ENCODE measurements around the gene PPP1R7.

The PPP1R7 gene

DNA sequence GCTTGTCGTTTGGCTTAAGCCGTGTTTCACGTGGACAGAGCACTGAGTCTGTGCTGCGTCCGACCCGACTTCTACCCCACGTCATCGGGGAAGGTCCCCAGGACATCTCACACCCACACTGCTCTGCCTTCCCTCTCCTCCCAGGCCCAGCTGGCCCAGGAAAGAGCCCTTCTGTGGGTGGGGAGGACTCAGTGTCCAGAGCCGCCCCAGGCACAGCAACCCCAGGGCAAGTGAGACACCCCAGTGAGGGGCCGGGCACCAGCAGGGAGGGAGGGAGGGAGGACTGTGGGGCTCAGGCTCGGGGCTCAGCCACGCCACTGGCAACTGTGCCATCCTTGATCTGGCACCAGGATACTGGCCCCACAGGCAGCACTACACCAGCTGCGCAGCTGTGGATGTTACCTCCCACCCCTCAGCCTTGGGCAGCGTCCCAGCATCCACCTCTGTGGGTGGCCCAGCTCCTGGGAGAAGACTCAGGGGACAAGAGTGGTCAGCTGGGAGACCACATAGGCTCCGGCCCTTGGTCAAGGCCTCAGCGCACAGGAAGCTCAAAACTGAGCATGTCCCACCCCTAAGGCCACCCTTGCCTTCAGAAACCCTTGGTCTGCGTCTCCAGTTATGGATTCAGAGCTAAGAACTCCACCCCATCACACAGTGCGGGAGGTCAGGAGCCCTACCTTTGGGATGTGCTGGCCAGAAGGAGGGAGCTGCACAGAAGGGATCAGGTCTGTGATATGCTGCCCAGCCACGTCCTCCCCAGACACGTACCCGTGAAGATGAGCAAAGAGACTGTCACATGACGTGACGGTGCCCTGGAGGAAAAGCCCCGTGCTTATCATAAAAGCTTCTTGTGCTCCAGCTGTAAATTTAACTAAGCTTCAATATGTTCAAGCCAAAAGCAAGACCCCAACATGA is 12.7 kb upstream of the PPP1R7 start:
- Histone ChIP-seq H3K4me3 (ENCODE audit: low read depth in 1 of 2, low read length in 1 of 2) (no peak overlapping the region), H3K4me1 (ENCODE audit: control insufficient read depth in 1 of 2, insufficient read depth in 1 of 2, low read depth in 1 of 2, low read length in 1 of 2) (no peaks in the 10 kb centered on the region), H3K9me3 (no peaks in the 10 kb centered on the region), H3K27ac (no peak overlapping the region), H3K27me3 (no peaks in the 10 kb centered on the region), H3K36me3 (peaks cover 17% of the 10 kb centered on the region)
- TF ChIP-seq, protein P1, sequence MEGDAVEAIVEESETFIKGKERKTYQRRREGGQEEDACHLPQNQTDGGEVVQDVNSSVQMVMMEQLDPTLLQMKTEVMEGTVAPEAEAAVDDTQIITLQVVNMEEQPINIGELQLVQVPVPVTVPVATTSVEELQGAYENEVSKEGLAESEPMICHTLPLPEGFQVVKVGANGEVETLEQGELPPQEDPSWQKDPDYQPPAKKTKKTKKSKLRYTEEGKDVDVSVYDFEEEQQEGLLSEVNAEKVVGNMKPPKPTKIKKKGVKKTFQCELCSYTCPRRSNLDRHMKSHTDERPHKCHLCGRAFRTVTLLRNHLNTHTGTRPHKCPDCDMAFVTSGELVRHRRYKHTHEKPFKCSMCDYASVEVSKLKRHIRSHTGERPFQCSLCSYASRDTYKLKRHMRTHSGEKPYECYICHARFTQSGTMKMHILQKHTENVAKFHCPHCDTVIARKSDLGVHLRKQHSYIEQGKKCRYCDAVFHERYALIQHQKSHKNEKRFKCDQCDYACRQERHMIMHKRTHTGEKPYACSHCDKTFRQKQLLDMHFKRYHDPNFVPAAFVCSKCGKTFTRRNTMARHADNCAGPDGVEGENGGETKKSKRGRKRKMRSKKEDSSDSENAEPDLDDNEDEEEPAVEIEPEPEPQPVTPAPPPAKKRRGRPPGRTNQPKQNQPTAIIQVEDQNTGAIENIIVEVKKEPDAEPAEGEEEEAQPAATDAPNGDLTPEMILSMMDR (IDR thresholded peaks at IDR 0.05) = no peak

DNA sequence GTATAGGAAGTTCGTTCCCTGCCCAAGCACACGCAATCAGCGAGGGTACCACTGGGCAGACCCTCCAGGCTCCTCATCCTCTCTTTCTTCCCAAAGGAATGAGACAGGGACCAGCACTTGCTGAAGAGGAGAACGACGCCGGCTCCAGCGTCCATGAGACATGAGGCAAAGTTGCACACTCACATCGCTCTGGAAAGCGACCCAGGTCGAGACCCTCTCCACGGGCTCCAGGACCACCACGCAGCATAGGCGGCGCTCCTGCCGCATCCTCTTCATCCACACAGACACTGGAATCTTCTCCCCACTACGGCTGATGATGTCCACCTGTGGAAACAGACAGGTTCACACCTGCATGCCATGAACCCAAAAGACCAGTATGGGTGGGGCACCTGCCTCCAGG is 11.8 kb upstream of the PPP1R7 start:
- Histone ChIP-seq H3K36me3 (peaks cover 17% of the 10 kb centered on the region), H3K4me3 (ENCODE audit: low read depth in 1 of 2, low read length in 1 of 2) (no peak overlapping the region), H3K27me3 (no peaks in the 10 kb centered on the region), H3K9me3 (no peaks in the 10 kb centered on the region), H3K4me1 (ENCODE audit: control insufficient read depth in 1 of 2, insufficient read depth in 1 of 2, low read depth in 1 of 2, low read length in 1 of 2) (no peaks in the 10 kb centered on the region), H3K27ac (no peak overlapping the region)
- TF ChIP-seq, protein P1 (IDR thresholded peaks at IDR 0.05) = no peak

DNA sequence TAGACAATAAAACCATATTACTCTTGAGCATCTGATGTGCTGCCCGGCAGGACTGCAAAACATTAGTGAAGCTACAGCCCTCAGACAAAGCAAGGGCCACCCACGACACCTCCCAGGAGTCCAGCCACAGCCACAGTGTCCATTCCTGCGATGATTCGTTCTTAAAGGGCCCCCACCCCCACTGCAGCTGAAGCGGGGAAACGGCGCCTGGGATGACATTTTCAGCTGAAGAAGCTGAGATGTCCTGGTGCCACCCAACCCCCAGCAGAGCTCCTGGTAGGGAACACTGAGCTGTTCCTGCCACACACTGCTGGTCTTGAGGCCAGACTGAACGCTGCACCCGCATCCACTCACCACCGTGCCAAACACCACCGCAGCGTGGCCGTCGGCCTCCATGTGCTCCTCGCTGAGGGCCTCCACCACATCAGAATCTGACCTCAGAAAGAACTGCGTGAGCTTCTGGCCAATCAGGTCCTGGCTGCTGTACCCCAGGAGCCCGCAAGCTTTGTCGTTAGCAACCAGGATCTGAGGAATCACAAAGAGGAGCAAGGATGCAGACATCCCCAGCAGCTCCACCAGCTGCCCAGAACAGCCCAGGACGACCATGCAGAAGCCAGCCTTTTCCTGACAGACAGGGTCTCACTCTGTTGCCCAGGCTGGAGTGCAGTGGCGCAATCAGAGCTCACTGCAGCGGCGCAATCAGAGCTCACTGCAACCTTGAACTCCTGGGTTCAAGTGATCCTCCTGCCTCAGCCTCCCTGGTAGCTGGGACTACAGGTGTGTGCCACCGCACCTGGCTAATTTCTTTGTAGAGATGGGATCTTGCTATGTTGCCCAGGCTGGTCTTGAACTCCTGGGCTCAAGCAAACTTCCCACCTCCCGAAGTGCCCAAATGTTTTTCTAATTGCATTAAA is 10.5 kb upstream of the PPP1R7 start:
- Histone ChIP-seq H3K9me3 (no peaks in the 10 kb centered on the region), H3K27me3 (no peaks in the 10 kb centered on the region), H3K4me1 (ENCODE audit: control insufficient read depth in 1 of 2, insufficient read depth in 1 of 2, low read depth in 1 of 2, low read length in 1 of 2) (no peaks in the 10 kb centered on the region), H3K36me3 (peaks cover 17% of the 10 kb centered on the region), H3K4me3 (ENCODE audit: low read depth in 1 of 2, low read length in 1 of 2) (no peak overlapping the region), H3K27ac (no peak overlapping the region)
- TF ChIP-seq, protein P1 (IDR thresholded peaks at IDR 0.05) = no peak

DNA sequence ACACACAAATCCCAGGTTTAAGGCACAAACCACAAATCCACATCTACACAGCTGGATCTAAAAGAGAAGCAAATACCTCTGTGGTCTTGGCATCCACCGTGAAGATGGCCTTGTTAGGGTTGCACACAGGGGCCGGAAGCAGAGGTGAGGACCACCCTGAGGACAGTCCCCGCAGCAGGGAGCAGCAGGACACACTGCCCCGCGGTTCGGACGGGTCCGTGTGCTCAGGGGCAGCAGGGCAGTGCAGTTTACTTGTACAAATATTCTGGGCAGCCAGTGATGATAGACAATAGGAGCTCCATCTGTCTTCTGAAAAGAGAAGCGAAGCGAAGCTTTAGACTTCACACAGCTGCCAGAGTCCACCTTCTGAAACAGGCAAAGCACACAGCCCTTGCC is 9.8 kb upstream of the PPP1R7 start:
- Histone ChIP-seq H3K4me1 (ENCODE audit: control insufficient read depth in 1 of 2, insufficient read depth in 1 of 2, low read depth in 1 of 2, low read length in 1 of 2) (no peaks in the 10 kb centered on the region), H3K4me3 (ENCODE audit: low read depth in 1 of 2, low read length in 1 of 2) (no peak overlapping the region), H3K27ac (no peak overlapping the region), H3K9me3 (no peaks in the 10 kb centered on the region), H3K36me3 (peaks cover 17% of the 10 kb centered on the region), H3K27me3 (no peaks in the 10 kb centered on the region)
- TF ChIP-seq, protein P1 (IDR thresholded peaks at IDR 0.05) = no peak

DNA sequence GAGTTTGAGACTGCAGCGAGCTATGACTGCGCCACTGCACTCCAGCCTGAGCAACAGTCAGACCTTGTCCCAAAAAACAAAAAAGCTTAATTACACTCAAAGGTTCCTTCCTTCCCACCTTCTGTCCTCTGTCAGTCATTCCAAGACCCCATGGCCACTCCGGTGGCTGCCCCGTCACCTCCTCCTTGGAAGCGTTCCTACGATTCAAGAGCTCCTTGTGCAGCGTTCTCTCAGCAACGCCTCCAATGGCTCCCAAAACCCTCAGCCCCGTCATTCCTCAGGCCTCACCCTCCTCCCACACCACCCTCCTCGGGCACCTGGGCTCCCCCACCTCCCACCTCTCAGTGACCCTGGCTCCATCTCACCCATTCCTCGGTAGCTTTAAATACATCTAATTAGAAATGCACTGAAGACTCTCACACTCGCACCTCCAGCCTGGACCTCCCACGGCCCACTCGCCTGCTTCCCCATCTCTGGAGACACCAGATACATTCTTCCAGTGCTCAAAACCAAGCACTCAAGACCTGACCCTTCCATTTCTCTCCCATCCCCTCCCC is 9.0 kb upstream of the PPP1R7 start:
- peaks cover 11% of the 10 kb centered on the region for H3K36me3 ChIP-seq
- H3K9me3 ChIP-seq = no peaks in the 10 kb centered on the region
- H3K27ac ChIP-seq = no peak overlapping the region
- no peaks in the 10 kb centered on the region for H3K4me1 ChIP-seq (ENCODE audit: control insufficient read depth in 1 of 2, insufficient read depth in 1 of 2, low read depth in 1 of 2, low read length in 1 of 2)
- H3K4me3 ChIP-seq (ENCODE audit: low read depth in 1 of 2, low read length in 1 of 2) = no peak overlapping the region
- TF ChIP-seq, protein P1 (IDR thresholded peaks at IDR 0.05) = no peak
- H3K27me3 ChIP-seq = no peaks in the 10 kb centered on the region

Data from neutrophil (primary cell).